A673 (cell line): ENCODE measurements around the gene ROPN1.

Experiments used
- EZH2 ChIP-seq: fragments of 200-600 bp; sonication (generic); IDR thresholded peaks from 2 replicates; pipeline ENCODE4 v1.6.1; 2017; ENCODE audit warnings: borderline replicate concordance, low read depth, mild to moderate bottlenecking, mixed read lengths, antibody characterized with exemption, low read length; ENCODE audit not compliant: poor library complexity, severe bottlenecking
- TF ChIP-seq, protein P1 (sequence below): fragments of 300-800, 200-600 bp; sonication (generic); conservative IDR thresholded peaks from 2 replicates; pipeline ENCODE4 v1.5.1; 2017; ENCODE audit warnings: low read depth, mild to moderate bottlenecking, antibody characterized with exemption, low read length, moderate library complexity, mixed read lengths

DNA sequence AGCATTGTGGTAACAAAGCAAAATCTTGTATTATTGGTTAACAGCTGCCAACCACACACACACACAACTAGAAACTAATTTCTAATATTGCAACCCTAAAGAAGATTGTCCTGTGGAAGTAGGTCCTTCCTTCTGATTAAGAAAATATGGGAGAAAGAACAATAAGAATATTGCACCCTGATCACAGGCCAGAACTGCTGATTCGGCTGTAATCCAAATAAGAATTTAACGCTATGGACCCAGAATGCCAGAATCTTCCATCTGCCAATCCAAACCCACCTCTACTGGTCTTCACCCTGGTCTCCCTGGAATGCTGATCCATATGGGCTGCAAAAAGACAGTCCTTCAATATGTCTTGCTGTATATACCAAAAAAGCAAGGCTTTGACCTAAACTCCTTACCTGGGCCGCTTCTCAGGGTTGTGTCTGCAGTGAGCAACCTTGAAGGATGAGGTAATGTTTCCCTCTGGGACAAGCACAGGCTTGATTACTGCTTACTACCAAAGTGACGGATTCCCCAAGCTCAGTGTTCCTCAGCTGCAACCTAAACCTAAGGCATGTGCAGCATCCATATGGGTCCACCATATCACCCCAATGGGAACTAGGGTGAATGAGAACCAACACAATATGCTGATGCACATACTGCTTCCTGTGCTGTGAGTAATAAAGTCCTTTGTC lies 38.9 kb downstream of the ROPN1 start:
- TF ChIP-seq, protein P1, sequence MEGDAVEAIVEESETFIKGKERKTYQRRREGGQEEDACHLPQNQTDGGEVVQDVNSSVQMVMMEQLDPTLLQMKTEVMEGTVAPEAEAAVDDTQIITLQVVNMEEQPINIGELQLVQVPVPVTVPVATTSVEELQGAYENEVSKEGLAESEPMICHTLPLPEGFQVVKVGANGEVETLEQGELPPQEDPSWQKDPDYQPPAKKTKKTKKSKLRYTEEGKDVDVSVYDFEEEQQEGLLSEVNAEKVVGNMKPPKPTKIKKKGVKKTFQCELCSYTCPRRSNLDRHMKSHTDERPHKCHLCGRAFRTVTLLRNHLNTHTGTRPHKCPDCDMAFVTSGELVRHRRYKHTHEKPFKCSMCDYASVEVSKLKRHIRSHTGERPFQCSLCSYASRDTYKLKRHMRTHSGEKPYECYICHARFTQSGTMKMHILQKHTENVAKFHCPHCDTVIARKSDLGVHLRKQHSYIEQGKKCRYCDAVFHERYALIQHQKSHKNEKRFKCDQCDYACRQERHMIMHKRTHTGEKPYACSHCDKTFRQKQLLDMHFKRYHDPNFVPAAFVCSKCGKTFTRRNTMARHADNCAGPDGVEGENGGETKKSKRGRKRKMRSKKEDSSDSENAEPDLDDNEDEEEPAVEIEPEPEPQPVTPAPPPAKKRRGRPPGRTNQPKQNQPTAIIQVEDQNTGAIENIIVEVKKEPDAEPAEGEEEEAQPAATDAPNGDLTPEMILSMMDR, result no peak
- no peak for TF ChIP-seq EZH2
